ENCODE results near the gene RIPK4.

RIPK4 gene

DNA sequence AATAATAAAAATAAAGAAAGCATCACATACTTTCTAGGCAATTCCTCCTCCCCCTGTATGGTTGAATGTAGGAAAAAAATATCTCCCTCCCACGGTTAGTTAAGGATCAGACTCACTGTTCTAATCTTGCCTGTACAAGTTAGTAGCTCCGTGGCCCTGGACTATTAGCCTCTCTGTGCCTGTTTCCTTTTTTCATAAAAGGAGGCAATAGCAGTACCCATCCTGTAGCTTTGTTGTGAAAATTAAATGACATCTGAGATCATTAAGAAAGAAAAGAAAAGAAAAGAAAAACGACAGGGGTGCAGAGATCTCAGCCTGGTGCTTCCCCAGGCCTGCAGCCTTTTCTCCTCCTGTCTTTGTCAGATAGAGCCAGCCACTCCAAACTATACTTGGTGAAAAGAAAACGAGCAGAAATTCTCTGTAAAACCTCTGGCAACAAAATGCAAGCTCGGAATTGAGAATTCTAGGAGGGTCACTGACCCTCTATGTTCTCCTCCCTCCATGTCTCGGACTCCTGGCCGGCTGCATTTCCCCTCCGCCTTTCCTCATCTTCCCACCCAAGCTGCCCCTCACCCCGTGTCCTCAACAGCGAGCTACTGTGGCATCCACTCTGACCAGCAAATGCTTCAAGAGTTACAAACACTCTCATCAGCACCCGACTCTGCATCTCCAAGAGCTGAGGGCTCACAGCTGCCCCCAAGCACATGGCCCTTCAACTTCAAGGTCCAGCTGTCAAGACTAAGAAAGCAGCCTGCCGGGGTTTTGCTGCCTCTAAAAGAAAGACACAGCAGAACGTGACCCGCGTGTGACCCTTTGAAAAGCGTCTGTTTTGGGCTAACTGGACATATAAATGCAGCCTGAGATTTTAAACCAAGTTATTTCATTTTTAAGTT is 13.6 kb downstream of the RIPK4 start:
- no peak for DNase-seq (ENCODE audit: low spot score)

DNA sequence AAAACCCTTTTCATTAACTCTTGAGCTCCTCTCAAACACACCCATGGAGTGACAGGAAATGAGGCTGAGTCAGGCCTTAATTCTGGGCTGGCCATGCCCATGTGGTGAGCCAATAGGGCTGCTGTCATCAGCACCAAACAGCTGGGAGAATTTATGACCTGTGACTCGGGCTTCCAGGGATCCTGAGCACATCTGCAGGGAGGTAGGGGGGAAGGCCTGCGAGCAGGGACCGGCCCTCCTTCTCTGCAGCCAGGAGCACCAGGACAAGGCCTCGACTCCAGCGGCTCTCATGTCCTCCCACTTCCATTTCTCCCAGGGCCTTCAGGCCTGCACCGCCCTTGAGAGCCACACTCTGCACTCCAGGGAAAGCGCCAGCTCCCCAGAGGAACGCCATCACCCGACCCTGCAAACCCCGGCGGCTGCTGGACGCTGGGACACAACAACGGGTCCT is 14.6 kb downstream of the RIPK4 start:
- DNase-seq (ENCODE audit: low spot score), result peak; percentile 36

DNA sequence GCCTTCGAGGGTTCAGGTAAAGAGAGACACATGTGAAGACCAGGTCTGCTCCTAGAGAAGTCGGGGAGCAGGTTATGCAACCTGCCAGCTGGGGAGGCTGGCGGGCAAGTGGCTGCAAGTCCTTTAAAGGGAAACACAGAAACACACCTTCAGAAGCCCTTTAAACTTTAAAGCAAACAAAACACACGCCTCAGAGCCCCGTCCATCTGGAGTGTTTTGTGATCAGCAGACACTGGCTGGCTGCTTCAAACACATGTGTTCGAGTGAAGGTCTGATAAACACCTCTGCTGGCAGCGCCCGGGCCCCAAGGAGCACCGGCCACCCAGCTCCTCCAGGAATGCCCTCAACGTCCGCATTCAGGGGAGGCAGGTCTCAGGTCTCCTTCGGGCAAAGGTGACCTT is 15.2 kb downstream of the RIPK4 start:
- no peak for DNase-seq (ENCODE audit: low spot score)

DNA sequence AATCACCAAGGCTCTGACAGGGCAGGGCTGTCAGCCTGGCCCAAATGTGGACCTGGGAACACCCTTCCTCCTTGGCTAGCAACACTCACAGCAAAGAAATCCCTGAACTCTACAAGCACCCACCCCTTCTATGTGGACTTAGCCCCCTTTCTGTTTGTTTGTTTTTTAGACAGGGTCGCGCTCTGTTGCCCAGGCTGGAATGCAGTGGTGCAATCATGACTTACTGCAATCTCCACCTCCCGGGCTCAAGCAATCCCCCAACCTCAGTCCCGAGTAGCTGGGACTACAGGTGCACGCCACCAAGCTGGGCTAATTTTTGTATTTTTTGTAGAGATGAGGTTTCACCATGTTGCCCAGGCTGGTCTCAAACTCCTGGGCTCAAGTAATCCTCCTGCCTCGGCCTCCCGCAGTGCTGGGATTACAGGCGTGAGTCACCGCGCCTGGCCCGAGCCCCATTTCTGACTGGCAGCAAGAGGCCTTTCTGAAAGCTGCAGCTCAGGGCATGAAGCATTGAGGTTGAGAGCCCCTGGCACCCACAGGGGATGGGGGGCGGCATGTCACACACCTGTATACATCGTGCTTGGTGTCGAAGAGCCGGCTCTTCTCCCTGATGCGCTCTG is 16.2 kb downstream of the RIPK4 start:
- no peak for DNase-seq (ENCODE audit: low spot score)

DNA sequence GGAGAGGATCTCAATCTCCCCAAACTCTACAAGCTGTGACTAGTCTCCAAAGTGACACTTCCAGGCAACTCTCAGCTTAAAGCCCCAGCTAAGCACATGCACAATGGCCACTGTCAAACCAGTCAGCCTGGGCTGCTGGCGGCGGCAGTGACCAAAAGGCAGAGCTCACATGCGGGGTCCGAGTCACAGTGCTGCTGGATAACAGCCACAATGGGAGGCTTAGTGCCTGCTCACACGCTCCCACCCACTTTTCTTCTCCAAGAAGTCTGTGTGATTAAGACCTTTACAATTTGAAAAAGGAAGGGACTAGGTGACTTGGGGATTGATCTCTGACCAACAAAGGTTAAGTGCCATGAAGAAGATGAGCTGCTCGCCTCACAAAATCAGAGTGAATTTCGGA is 16.8 kb downstream of the RIPK4 start:
- no peak for DNase-seq (ENCODE audit: low spot score)

DNA sequence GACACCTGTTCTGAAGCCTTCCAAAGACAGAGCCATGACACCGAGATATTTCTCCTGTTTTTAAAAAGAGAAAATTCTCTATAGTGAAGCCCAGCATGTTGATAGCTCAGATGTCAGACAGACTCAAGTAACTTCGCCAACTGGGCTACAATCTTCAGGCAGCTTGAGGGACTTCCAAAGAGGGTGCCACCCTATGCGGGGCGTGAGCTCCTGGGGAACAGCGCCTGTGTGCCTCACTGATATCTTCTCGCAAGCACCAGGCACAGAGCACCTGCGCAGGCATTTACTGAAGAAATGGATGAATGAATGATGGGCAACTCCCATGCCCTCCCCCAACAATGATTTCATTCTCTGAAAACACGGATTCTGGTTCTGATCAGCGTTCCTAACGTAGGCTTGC is 17.6 kb downstream of the RIPK4 start:
- DNase-seq (ENCODE audit: low spot score), result no peak

DNA sequence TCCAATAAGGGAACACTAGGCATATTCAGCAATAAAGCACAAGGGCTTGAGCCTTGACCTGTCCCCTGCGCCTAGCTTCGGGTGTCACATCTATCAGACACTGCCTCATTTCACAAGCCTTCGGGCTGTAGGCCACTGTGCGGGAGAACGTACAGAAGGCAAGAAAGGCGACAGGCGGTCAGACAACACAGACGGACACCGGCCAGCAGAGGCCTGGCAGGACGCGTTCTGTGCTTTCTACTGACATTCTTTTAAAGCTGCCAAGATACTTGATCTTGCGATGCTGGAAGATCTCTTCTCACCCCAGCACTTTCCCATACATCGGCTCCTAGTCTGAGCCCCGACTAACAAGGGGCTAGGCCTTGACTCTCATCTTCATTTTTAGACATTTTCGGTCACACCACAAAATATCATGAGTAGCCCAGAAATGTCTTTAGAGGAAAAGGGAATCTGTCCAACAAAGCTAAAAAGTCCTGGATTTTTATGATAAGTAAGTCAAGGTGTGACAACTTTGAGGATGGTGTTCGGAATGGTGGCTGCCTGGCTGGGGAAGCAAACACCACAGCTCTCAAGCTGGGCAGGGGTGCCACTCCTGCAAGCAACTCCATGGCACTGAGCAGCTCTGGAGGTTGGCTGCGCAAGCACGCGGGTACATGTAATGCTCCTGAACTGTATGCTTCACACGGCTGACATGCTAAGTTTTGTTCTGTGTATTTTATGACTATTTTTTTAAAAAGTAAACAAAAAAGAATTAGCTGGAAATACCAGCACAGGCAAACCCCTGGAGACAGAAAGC is 18.7 kb downstream of the RIPK4 start:
- no peak for DNase-seq (ENCODE audit: low spot score)

DNA sequence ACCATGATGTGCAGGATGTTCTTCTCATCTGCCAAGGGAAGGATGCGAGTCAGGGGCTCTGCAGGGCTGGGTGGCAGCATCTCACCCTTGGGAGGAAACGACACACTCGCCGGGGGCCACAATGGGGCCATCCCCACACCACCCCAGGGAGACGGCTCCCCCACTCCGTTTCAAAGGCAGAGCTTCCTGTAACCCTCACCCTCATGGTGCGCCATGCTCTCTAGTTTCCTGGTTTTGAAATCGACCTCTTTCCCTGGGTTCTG is 20.2 kb downstream of the RIPK4 start:
- DNase-seq (ENCODE audit: low spot score), result no peak

DNA sequence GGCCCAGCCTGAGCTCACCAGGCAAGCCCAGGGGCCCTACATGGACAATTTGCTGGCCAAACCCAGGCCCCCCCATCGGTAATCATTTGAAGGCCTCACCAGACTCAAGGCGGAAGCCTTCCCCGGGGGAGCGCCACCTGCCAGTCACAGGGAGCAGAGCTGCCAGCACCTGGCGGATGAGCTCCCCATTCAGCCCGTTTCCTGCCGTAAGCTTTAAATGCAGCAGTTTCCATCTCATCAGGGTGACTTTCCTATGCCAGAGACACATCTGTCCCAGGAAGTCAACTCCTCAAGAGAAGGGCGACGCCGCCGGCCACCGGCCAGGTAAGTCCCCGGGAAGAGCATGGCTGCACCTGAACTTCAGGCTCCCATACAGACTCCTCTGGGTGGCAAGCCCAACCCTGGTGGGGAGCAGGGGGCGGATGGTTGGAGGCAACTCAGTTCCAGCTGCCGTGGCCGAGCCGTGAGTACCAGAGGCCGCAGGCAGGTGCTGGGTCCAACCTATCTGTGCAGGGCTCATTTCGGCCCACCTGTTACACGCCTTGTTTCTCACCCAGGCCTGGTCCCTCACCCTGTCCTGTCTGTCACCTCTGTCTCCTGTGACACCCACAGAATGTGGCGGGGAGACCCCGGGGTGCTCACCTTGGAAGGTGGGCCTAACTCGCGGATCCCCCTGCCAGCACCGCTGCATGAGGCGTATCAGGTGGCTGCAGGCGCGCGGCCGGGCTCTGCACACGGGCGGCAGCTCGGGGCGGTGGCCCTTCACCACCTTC is 20.7 kb downstream of the RIPK4 start:
- DNase-seq (ENCODE audit: low spot score), result no peak

DNA sequence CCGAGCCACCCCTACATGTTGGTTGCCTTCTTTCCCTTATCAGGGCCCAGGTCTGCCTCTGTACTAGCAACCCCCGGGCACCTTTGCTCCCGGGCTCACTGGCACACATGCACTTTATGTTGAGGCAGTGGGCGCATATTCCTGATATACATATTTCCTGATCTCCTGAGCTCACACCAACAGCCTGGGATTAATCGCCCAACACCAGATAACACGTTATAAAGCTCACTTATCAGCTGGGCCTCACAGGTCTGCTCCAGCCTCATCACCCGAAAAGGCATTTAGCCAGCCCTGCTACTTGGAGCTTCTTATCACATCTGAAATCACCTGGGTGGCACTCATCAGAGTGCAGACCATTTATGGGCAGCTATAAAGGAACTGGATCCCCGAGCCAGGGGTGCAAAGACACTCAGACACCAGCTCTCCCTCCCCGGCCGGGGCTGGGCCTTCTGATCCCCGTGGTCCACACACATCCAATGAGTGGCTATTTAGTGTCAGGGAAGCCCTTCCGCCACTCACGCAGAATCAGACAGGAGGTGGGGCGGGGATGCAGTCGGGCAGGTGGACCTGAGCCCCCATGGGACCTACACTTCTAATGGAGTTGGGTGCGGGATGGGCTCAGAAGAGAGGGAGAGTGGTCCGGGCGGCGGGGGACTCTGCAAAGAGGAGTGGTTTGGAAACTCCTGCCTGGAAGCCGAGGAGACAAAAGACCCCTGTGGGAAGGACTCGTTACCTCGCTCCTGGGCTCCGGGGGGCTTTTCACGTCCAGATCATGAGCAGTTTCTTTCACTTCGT is 21.6 kb downstream of the RIPK4 start:
- no peak for DNase-seq (ENCODE audit: low spot score)

DNA sequence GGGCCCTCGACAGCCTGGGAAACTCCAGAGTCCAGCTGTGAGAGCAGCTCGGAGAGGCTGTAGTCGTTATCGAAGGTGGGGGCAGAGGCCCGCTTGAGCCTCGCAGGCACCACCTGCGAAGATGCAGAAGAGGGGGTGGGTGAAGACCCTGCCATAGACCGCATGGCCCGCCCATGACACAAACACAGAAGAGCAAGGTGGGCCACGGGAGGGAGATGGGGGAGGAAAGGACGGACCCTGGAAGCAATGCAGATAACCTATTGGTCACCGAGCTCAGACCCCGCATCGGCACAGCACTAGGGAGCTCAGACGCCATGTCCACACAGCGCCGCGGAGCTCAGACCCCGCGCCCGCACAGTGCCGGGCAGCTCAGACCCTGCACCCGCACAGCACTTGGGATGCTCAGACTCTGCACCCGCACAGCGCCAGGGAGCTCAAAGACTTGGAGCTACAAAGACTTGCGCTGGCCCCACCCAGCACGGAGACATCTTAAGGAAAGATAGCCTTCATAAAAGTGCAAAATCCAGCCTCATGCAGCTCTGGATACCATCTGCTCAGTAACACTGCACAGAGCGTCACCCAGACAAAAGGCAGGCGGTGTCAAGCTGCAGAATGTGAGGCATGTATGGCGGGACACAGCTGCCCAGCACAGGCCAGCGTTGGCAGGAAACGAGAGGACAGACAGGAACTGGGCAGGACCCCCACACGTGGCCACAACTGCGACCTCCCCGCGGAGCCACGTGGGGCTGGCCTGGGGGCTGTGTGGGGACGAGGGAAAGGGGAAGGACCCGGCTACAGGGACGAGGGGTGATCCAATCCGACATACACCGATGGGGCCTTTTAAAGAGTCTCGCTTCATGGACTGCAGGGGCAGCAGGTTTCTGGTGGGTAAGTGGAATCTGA is 22.6 kb downstream of the RIPK4 start:
- DNase-seq (ENCODE audit: low spot score), result no peak

DNA sequence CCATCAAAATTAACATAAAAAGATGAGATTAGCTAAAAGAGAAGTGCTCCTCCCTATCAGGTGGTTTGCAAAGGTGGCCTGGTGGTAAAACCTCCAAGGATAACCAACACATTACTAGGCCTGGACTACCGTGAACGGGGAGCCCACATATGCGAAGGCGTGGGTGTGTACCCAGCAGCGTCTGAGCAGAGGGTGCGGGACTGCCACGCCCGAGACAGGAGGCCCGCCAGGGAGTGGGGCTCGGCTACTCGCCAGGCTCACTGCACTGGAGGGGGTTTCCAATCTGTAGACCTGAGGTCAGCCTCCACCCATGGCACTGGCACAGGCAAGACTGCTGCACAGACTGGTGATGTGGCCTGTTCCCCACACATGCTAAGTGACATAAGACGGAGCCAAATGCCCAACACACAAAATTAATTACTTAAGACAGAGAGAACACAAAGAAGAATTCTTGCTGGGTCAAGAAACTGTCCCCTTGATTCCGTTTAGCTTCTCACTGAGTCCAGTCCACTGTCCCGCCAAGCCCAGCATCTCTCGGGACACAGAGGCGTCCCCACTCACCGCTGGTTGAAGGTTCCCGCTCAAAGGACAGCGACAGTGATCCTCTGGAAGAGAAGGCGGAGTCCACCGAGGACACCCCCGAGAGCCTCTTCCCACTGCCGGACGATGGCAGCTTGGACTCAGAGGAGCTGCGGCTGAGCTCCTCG is 23.4 kb downstream of the RIPK4 start:
- no peak for DNase-seq (ENCODE audit: low spot score)

DNA sequence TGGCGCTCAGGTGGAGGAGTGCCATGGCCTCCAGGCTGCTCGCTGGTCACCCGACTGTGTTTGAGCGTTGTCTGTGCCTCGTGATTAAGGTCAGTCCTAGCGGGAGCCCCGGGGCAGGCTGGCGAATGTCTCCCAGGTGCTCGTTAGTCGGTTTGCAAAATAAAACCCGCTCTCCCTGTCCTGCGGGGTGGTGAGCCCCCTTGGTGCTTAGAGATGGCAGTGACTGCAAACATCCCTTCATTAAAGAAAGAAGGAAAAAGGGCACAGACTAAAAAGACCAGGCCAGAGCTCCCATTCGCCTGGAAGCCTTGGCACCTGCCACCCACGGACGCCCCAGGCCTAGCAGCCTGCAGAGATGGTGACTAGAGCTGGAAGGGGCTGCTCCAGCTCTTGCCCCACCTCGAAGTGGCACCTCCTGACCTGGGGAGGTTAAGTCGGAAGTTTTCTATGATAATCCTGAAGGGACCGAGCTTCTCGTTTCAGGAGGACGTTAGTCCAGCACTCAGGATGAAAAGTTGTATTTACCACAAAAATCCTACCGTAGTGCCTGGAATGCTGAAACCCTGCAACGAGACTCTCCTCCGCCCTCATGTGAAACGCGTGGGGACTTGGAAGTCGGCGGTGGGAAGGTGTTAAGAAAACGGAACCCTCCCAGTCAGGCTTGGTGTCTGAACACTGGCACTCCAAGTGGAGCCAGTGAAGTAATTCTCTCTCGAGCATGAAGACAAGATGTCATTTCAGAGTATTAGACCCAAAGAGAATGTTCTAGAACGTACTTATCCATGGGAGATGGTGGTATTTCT is 24.6 kb downstream of the RIPK4 start:
- DNase-seq (ENCODE audit: low spot score), result no peak

DNA sequence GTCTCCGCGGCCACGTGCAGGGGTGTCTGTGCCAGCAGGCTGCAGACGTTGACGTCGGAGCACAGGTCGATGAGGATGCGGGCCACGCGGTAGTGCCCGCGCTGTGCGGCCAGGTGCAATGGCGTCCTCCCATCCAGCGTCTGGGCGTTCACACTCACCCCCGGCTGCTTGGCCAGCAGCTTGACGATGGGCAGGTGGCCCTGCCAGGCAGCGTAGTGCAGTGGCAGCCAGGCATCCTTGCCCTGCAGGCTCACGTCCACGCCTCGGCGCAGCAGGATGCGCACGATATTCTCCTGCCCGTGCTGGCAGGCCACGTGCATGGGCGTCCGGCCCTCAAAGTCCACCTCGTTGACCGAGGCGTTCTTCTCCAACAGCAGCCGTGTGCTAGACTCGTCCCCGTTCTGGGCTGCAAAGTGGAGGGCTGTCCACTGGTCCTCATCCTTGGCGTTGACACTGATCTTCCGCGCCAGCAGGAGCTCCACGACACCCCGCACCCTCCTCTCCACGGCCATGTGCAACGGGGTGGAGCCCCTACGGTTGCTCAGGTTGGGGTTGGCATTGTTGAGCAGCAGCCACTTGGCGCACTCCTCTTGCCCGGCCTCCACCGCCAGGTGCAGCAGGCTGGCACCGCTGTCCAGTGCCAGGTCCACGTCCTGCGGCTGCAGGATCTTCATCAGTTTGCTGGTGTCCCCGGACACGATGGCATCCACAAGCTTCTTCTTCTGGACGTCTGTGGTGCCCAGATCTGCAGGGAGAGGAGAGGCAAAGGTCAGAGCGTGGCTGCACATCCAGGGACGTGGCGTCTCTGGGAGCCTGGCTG is 25.4 kb downstream of the RIPK4 start:
- no peak for DNase-seq (ENCODE audit: low spot score)

DNA sequence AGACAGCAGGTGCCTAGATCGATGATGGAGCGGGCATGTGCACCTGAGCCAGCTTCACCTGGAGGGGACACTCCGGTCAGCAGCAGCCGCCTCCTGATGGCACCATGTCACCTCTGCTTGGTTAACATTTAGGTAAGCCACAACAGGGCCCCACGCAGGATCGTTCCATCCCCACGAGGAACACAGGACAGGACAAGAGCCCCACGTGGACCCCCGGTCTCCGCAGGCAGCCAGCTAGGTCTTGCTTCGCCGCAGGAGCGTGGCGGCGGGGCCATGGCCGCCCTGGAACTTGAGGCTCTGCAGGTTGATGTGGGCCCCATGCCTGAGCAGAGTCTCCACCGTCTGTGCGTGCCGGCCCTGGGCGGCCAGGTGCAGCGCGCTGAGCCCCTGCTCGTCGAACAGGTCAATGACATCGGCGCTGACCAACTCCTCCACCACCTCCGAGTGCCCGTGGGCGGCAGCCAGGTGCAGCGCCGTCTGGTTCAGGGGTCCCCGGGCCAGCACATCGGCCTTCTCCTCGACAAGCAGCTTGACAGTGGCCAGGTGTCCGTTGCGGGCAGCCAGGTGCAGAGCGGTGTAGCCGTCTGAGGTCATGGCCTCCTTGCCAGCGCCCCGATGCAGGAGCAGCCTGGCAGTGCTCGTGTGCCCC is 26.1 kb downstream of the RIPK4 start:
- no peak for DNase-seq (ENCODE audit: low spot score)

DNA sequence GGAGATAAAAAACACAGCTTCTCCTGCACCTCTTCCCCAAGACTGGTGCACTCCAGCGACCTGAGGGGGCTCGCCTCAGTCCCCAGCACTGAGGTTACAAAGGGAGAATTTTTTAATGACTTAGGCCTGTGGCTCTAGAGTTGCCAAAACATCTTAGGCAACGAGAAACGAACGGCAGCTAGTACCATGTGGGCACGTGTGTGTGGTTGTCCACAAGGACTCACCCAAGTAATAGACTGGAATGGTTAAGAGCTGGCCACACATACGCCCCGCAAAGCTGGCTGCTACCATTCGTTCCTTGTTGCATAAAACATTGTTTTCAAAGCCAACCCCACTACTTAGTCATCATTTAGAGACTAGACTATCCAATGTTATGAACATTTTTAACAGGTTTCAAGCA is 26.9 kb downstream of the RIPK4 start:
- no peak for DNase-seq (ENCODE audit: low spot score)

DNA sequence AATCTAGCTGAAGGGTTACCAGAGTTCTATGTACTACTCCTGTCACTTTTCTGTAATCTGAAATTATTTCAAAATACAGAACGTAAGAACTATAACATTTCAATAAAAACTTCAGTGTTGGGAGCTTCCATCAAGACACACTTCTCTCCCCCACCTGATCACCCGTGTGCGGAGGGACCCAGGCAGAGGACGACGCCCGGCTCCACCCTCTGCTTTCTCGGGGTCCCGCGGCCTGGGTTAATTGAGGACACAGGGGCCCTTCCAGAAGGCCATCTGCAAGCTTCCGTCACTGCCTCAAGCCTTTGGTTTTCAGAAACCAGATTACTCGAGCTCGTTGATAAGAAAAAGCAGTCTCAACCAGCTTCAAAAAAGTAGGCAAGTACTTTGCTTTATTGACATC is 27.8 kb downstream of the RIPK4 start:
- no peak for DNase-seq (ENCODE audit: low spot score)

Data from kidney capillary endothelial cell (primary cell).